Trophoblast cell (in vitro differentiated cells and primary cell): ENCODE results near the gene DPP6.

ENCODE experiments used
- DNase-seq, 2 donors: peaks; one replicate each; pipeline ENCODE4 v3.0.0-alpha.2; 2016
- H2AFZ ChIP-seq: 2 replicates; pipeline ENCODE4 v1.6.1; 2013; ENCODE audit warnings: low read length, moderate library complexity, mild to moderate bottlenecking; ENCODE audit not compliant: insufficient read depth, poor library complexity
- H2AK5ac ChIP-seq: 2 replicates; pipeline ENCODE4 v1.6.1; 2013; ENCODE audit warnings: mild to moderate bottlenecking, low read length
- H2BK120ac ChIP-seq: 2 replicates; pipeline ENCODE4 v1.6.1; 2013; ENCODE audit warnings: low read length, mild to moderate bottlenecking, moderate library complexity; ENCODE audit not compliant: insufficient read depth, poor library complexity
- H2BK12ac ChIP-seq: 2 replicates; pipeline ENCODE4 v1.6.1; 2013; ENCODE audit warnings: mild to moderate bottlenecking, low read length, moderate library complexity
- H2BK5ac ChIP-seq: 2 replicates; pipeline ENCODE4 v1.6.1; 2013; ENCODE audit warnings: low read length, low read depth, moderate library complexity, mild to moderate bottlenecking; ENCODE audit not compliant: poor library complexity
- H3K14ac ChIP-seq: 2 replicates; pipeline ENCODE4 v1.6.1; 2013; ENCODE audit warnings: mild to moderate bottlenecking, low read length
- H3K18ac ChIP-seq: 2 replicates; pipeline ENCODE4 v1.6.1; 2013; ENCODE audit warnings: mild to moderate bottlenecking, low read length
- H3K23ac ChIP-seq: 2 replicates; pipeline ENCODE4 v1.6.1; 2013; ENCODE audit warnings: low read length
- H3K27ac ChIP-seq: 2 replicates; pipeline ENCODE4 v1.5.1; 2013; ENCODE audit warnings: low read depth, mild to moderate bottlenecking, inconsistent platforms, low read length, moderate library complexity
- H3K27me3 ChIP-seq: 2 replicates; pipeline ENCODE4 v1.6.1; 2013; ENCODE audit warnings: inconsistent platforms, mild to moderate bottlenecking, low read length, moderate library complexity; ENCODE audit not compliant: insufficient read depth
- H3K36me3 ChIP-seq, 2 experiments: 1 replicate in 1 of 2; 2 replicates in 1 of 2; pipeline ENCODE4 v1.6.1; 2013; ENCODE audit warnings: low read length in 2 of 2, mild to moderate bottlenecking in 2 of 2, moderate library complexity in 1 of 2; ENCODE audit not compliant: insufficient read depth in 2 of 2, control insufficient read depth in 1 of 2
- H3K4ac ChIP-seq: 2 replicates; pipeline ENCODE4 v1.6.1; 2013; ENCODE audit warnings: low read depth, mild to moderate bottlenecking, low read length, moderate library complexity
- H3K4me1 ChIP-seq, 2 experiments: 1 replicate in 1 of 2; 2 replicates in 1 of 2; pipeline ENCODE4 v1.6.1; 2013; ENCODE audit warnings: low read length in 2 of 2, mild to moderate bottlenecking in 2 of 2, moderate library complexity in 1 of 2; ENCODE audit not compliant: insufficient read depth in 2 of 2, control insufficient read depth in 1 of 2
- H3K4me2 ChIP-seq: 2 replicates; pipeline ENCODE4 v1.6.1; 2013; ENCODE audit warnings: inconsistent platforms, mild to moderate bottlenecking, low read length, moderate library complexity
- H3K4me3 ChIP-seq: 2 replicates; pipeline ENCODE4 v1.5.1; 2013; ENCODE audit warnings: mild to moderate bottlenecking, low read depth, low read length, inconsistent platforms
- H3K79me1 ChIP-seq: one replicate; pipeline ENCODE4 v1.6.1; 2013; ENCODE audit warnings: low read length
- H3K79me2 ChIP-seq: 2 replicates; pipeline ENCODE4 v1.6.1; 2013; ENCODE audit warnings: low read length, mild to moderate bottlenecking; ENCODE audit not compliant: control insufficient read depth, insufficient read depth, poor library complexity
- H3K9ac ChIP-seq: 2 replicates; pipeline ENCODE4 v1.6.1; 2013; ENCODE audit warnings: mild to moderate bottlenecking, low read length
- H3K9me3 ChIP-seq: 2 replicates; pipeline ENCODE4 v1.6.1; 2013; ENCODE audit warnings: low read depth, mild to moderate bottlenecking, control low read depth, inconsistent platforms, low read length; ENCODE audit not compliant: insufficient read depth
- H4K12ac ChIP-seq: 2 replicates; pipeline ENCODE4 v1.6.1; 2013; ENCODE audit warnings: low read depth, mild to moderate bottlenecking, low read length, moderate library complexity
- H4K8ac ChIP-seq: 2 replicates; pipeline ENCODE4 v1.6.1; 2013; ENCODE audit warnings: low read depth, mild to moderate bottlenecking, low read length, moderate library complexity
- H4K91ac ChIP-seq: one replicate; pipeline ENCODE4 v1.6.1; 2013; ENCODE audit warnings: low read depth, mild to moderate bottlenecking, low read length, moderate library complexity
- WGBS: extraction: QIAGEN DNeasy Blood & Tissue Kit; methylation state at CpG from one replicate; pipeline ENCODE4 v1.1.7; 2013; ENCODE audit warnings: missing lambda C conversion rate; ENCODE audit not compliant: insufficient read length, insufficient coverage; ENCODE audit errors: extremely low coverage; 5-methylcytosine and 5-hydroxymethylcytosine counted together

DPP6 gene

GRCh38 chr7:154652564-154652963 is 600.4 kb downstream of the DPP6 start:
- no peaks in the 10 kb centered on the region for H3K27me3 ChIP-seq
- DNase-seq: no peak
- H3K4me1 ChIP-seq: no peaks in the 10 kb centered on the region
- H2AFZ ChIP-seq: no peak overlapping the region
- H2AK5ac ChIP-seq: no peak overlapping the region
- no peak overlapping the region for H4K12ac ChIP-seq
- H3K14ac ChIP-seq: no peak overlapping the region
- no peak overlapping the region for H3K9ac ChIP-seq
- no peak overlapping the region for H3K27ac ChIP-seq
- no peaks in the 10 kb centered on the region for H3K79me1 ChIP-seq
- H3K23ac ChIP-seq: no peak overlapping the region
- H2BK120ac ChIP-seq: no peak overlapping the region
- H4K8ac ChIP-seq: no peak overlapping the region
- H2BK5ac ChIP-seq: no peak overlapping the region
- no peak overlapping the region for H3K4ac ChIP-seq
- H3K18ac ChIP-seq: no peak overlapping the region
- H3K4me2 ChIP-seq: no peak overlapping the region
- H3K79me2 ChIP-seq: no peaks in the 10 kb centered on the region
- H3K36me3 ChIP-seq: no peaks in the 10 kb centered on the region
- no peak overlapping the region for H2BK12ac ChIP-seq
- H3K4me3 ChIP-seq: no peak overlapping the region
- WGBS: no CpG with 5 or more reads among the region's 9 CpGs
- H3K9me3 ChIP-seq: peaks cover 10% of the 10 kb centered on the region
- H4K91ac ChIP-seq: no peak overlapping the region

- no peaks in the 10 kb centered on the region for H3K79me2 ChIP-seq
- no CpG with 5 or more reads among the region's 1 CpG for WGBS
These were observed 601.1 kb downstream of the DPP6 start for GRCh38 chr7:154653281-154653680.

GRCh38 chr7:154656618-154657017 is 604.4 kb downstream of the DPP6 start:
- Histone ChIP-seq H2AK5ac (no peak overlapping the region), H3K14ac (no peak overlapping the region), H4K91ac (no peak overlapping the region), H4K12ac (no peak overlapping the region), H2BK12ac (no peak overlapping the region), H3K18ac (no peak overlapping the region), H3K23ac (no peak overlapping the region), H3K79me2 (no peaks in the 10 kb centered on the region), H3K79me1 (no peaks in the 10 kb centered on the region), H4K8ac (no peak overlapping the region), H3K9me3 (peaks cover 9% of the 10 kb centered on the region), H2BK120ac (no peak overlapping the region), H3K4me3 (no peak overlapping the region), H2BK5ac (no peak overlapping the region), H3K4me1 (no peaks in the 10 kb centered on the region), H3K4me2 (no peak overlapping the region), H3K36me3 (no peaks in the 10 kb centered on the region), H3K9ac (no peak overlapping the region), H3K27me3 (no peaks in the 10 kb centered on the region), H2AFZ (no peak overlapping the region), H3K4ac (no peak overlapping the region), H3K27ac (no peak overlapping the region)
- no peak for DNase-seq
- WGBS: no CpG with 5 or more reads among the region's 10 CpGs

More at GRCh38 chr7:154653281-154653680, 601.1 kb downstream of the DPP6 start:
- no peak overlapping the region for H3K9ac ChIP-seq
- H3K79me1 ChIP-seq: no peaks in the 10 kb centered on the region
- H4K8ac ChIP-seq: no peak overlapping the region
- no peaks in the 10 kb centered on the region for H3K36me3 ChIP-seq
- H3K18ac ChIP-seq: no peak overlapping the region
- H3K14ac ChIP-seq: no peak overlapping the region
- H2BK12ac ChIP-seq: no peak overlapping the region
- no peak overlapping the region for H2AK5ac ChIP-seq
- H4K91ac ChIP-seq: no peak overlapping the region
- no peak overlapping the region for H2BK5ac ChIP-seq
- H3K4ac ChIP-seq: no peak overlapping the region
- H4K12ac ChIP-seq: no peak overlapping the region
- no peaks in the 10 kb centered on the region for H3K27me3 ChIP-seq
- no peak overlapping the region for H3K27ac ChIP-seq
- no peak overlapping the region for H3K4me2 ChIP-seq
- H2AFZ ChIP-seq: no peak overlapping the region
- no peaks in the 10 kb centered on the region for H3K4me1 ChIP-seq
- no peak overlapping the region for H3K23ac ChIP-seq
- H2BK120ac ChIP-seq: no peak overlapping the region
- DNase-seq: no peak
- peaks cover 10% of the 10 kb centered on the region for H3K9me3 ChIP-seq
- no peak overlapping the region for H3K4me3 ChIP-seq

GRCh38 chr7:154666768-154667167 is 614.6 kb downstream of the DPP6 start:
- H3K9me3 ChIP-seq: peaks cover 5% of the 10 kb centered on the region
- H3K4me2 ChIP-seq: no peak overlapping the region
- H3K4me1 ChIP-seq: no peaks in the 10 kb centered on the region
- H3K4ac ChIP-seq: no peak overlapping the region
- H4K12ac ChIP-seq: no peak overlapping the region
- H2BK120ac ChIP-seq: no peak overlapping the region
- no peak overlapping the region for H3K9ac ChIP-seq
- H3K79me2 ChIP-seq: no peaks in the 10 kb centered on the region
- H2BK12ac ChIP-seq: no peak overlapping the region
- no CpG with 5 or more reads among the region's 1 CpG for WGBS
- no peaks in the 10 kb centered on the region for H3K36me3 ChIP-seq
- no peaks in the 10 kb centered on the region for H3K79me1 ChIP-seq
- H4K8ac ChIP-seq: no peak overlapping the region
- H3K4me3 ChIP-seq: no peak overlapping the region
- no peak overlapping the region for H2AK5ac ChIP-seq
- no peak overlapping the region for H3K18ac ChIP-seq
- no peaks in the 10 kb centered on the region for H3K27me3 ChIP-seq
- H2AFZ ChIP-seq: no peak overlapping the region
- H3K14ac ChIP-seq: no peak overlapping the region
- no peak for DNase-seq
- no peak overlapping the region for H3K27ac ChIP-seq
- H2BK5ac ChIP-seq: no peak overlapping the region
- H4K91ac ChIP-seq: no peak overlapping the region
- no peak overlapping the region for H3K23ac ChIP-seq
